Uterus (tissue), 2 donors: Measurements from ENCODE around the gene XRCC4.

Experiments
- CTCF ChIP-seq, 4 experiments: fragments of 200-600 bp in 2 of 4; fragments of 450-650 bp in 2 of 4; sonication (generic) in 2 of 4; IDR thresholded peaks; one replicate each; pipeline ENCODE4 v1.5.1; 2016 to 2019; ENCODE audit warnings: antibody characterized with exemption in 4 of 4, mild to moderate bottlenecking in 2 of 4, moderate library complexity in 1 of 4
- POLR2A ChIP-seq, 2 donors: fragments of 450-650 bp; IDR thresholded peaks; one replicate each; pipeline ENCODE4 v1.6.1; 2016; ENCODE audit warnings: antibody characterized with exemption in 2 of 2, mild to moderate bottlenecking in 1 of 2, moderate library complexity in 1 of 2

GRCh38 chr5:83323557-83324180 lies 246.3 kb downstream of the XRCC4 start:
- TF ChIP-seq CTCF (IDR thresholded peaks at IDR 0.05) (no peak), POLR2A (IDR thresholded peaks at IDR 0.05) (no peak)
